ENCODE measurements around the gene ZNF839.

The ZNF839 gene

DNA sequence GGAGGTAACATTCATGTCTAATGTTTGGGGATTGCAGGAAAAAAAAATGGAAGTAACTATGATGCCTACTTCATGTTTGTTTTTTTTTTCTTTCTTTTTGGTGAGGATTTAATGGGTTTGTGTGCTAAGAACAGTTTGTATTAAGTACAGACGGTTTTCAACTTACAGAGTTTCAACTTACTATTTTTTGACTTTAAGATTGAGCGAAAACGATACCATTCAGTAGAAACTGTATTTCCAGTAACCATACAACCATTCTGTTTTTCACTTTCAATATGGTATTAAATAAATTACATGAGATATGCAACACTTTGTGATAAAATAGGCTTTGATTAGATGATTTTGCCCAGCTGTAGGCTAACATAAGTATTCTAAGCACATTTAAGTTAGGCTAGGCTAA, 53.6 kb downstream of the ZNF839 start:
- no peak overlapping the region for H3K4me3 ChIP-seq (ENCODE audit: low read depth, low read length)
- no peaks in the 10 kb centered on the region for H3K4me1 ChIP-seq (ENCODE audit: control insufficient read depth, insufficient read depth, low read length)
- no peaks in the 10 kb centered on the region for H3K9me3 ChIP-seq (ENCODE audit: control insufficient read depth, insufficient read depth, low read depth, low read length)
- TF ChIP-seq ZNF677 (tag by site-specific recombination; IDR thresholded peaks at IDR 0.05) (0 out of 2 replicates have a peak, but pooled peaks have one; percentile 18), GLI2 (tag by site-specific recombination; IDR thresholded peaks at IDR 0.05; ENCODE audit: borderline replicate concordance, low read depth) (no peak)
- TF ChIP-seq, protein P1, sequence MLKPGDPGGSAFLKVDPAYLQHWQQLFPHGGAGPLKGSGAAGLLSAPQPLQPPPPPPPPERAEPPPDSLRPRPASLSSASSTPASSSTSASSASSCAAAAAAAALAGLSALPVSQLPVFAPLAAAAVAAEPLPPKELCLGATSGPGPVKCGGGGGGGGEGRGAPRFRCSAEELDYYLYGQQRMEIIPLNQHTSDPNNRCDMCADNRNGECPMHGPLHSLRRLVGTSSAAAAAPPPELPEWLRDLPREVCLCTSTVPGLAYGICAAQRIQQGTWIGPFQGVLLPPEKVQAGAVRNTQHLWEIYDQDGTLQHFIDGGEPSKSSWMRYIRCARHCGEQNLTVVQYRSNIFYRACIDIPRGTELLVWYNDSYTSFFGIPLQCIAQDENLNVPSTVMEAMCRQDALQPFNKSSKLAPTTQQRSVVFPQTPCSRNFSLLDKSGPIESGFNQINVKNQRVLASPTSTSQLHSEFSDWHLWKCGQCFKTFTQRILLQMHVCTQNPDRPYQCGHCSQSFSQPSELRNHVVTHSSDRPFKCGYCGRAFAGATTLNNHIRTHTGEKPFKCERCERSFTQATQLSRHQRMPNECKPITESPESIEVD (tag by site-specific recombination; IDR thresholded peaks at IDR 0.05): no peak
- no peak overlapping the region for H3K27ac ChIP-seq (ENCODE audit: extremely low read depth, low read depth, low read length)
- H3K36me3 ChIP-seq (ENCODE audit: control insufficient read depth in 2 of 2, insufficient read depth in 1 of 2, low read length in 2 of 2): peaks cover 0 to 16% of the 10 kb centered on the region in 2 experiments; a peak in 2 of 3 replicates
- ChIA-PET POLR2A (no interaction called here), CTCF (no interaction called here)

DNA sequence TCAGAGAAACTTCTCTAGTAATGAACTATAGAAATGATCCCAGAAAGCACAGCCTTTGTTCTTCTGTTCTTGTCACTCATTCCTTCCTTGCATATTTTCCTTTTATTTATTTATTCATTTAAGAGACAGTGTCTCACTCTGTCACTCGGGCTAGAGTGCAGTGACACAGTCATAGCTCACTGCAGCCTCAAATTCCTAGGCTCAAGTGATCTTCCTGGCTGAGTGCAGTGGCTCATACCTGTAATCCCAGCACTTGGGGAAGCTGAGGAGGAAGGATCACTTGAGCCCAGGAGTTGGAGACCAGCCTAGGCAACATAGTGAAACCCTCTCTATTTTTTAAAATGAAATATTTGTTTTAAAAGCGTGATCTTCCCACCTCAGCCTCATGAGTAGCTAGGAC, 54.7 kb downstream of the ZNF839 start:
- H3K36me3 ChIP-seq (ENCODE audit: control insufficient read depth in 2 of 2, insufficient read depth in 1 of 2, low read length in 2 of 2): peaks cover 0 to 21% of the 10 kb centered on the region in 2 experiments; a peak in 2 of 3 replicates
- H3K4me3 ChIP-seq (ENCODE audit: low read depth, low read length): no peak overlapping the region
- TF ChIP-seq ZNF48 (tag by site-specific recombination; IDR thresholded peaks at IDR 0.05) (no peak), ZNF776 (tag by site-specific recombination; IDR thresholded peaks at IDR 0.05; ENCODE audit: borderline replicate concordance) (no peak), OSR2 (tag by site-specific recombination; IDR thresholded peaks at IDR 0.05) (no peak), WT1 (tag by site-specific recombination; IDR thresholded peaks at IDR 0.05) (no peak), MZF1 (tag by site-specific recombination; IDR thresholded peaks at IDR 0.05; ENCODE audit: borderline replicate concordance) (no peak), ZSCAN30 (tag by site-specific recombination; IDR thresholded peaks at IDR 0.05) (no peak), ZNF660 (tag by site-specific recombination; IDR thresholded peaks at IDR 0.05) (no peak), ZNF341 (tag by site-specific recombination; IDR thresholded peaks at IDR 0.05; ENCODE audit: low read depth) (no peak), OVOL3 (tag by site-specific recombination; IDR thresholded peaks at IDR 0.05) (no peak), ZNF2 (tag by site-specific recombination; IDR thresholded peaks at IDR 0.05) (no peak), ZNF114 (tag by site-specific recombination; IDR thresholded peaks at IDR 0.05) (no peak), ZNF121 (tag by site-specific recombination; IDR thresholded peaks at IDR 0.05) (no peak), ZSCAN23 (tag by site-specific recombination; IDR thresholded peaks at IDR 0.05) (no peak)
- TF ChIP-seq, protein P2, sequence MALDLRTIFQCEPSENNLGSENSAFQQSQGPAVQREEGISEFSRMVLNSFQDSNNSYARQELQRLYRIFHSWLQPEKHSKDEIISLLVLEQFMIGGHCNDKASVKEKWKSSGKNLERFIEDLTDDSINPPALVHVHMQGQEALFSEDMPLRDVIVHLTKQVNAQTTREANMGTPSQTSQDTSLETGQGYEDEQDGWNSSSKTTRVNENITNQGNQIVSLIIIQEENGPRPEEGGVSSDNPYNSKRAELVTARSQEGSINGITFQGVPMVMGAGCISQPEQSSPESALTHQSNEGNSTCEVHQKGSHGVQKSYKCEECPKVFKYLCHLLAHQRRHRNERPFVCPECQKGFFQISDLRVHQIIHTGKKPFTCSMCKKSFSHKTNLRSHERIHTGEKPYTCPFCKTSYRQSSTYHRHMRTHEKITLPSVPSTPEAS (tag by site-specific recombination; IDR thresholded peaks at IDR 0.05): no peak
- TF ChIP-seq, protein P3, sequence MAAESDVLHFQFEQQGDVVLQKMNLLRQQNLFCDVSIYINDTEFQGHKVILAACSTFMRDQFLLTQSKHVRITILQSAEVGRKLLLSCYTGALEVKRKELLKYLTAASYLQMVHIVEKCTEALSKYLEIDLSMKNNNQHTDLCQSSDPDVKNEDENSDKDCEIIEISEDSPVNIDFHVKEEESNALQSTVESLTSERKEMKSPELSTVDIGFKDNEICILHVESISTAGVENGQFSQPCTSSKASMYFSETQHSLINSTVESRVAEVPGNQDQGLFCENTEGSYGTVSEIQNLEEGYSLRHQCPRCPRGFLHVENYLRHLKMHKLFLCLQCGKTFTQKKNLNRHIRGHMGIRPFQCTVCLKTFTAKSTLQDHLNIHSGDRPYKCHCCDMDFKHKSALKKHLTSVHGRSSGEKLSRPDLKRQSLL (tag by site-specific recombination; IDR thresholded peaks at IDR 0.05): no peak
- TF ChIP-seq, protein P4, sequence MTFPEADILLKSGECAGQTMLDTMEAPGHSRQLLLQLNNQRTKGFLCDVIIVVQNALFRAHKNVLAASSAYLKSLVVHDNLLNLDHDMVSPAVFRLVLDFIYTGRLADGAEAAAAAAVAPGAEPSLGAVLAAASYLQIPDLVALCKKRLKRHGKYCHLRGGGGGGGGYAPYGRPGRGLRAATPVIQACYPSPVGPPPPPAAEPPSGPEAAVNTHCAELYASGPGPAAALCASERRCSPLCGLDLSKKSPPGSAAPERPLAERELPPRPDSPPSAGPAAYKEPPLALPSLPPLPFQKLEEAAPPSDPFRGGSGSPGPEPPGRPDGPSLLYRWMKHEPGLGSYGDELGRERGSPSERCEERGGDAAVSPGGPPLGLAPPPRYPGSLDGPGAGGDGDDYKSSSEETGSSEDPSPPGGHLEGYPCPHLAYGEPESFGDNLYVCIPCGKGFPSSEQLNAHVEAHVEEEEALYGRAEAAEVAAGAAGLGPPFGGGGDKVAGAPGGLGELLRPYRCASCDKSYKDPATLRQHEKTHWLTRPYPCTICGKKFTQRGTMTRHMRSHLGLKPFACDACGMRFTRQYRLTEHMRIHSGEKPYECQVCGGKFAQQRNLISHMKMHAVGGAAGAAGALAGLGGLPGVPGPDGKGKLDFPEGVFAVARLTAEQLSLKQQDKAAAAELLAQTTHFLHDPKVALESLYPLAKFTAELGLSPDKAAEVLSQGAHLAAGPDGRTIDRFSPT (tag by site-specific recombination; IDR thresholded peaks at IDR 0.05): no peak
- TF ChIP-seq, protein P5, sequence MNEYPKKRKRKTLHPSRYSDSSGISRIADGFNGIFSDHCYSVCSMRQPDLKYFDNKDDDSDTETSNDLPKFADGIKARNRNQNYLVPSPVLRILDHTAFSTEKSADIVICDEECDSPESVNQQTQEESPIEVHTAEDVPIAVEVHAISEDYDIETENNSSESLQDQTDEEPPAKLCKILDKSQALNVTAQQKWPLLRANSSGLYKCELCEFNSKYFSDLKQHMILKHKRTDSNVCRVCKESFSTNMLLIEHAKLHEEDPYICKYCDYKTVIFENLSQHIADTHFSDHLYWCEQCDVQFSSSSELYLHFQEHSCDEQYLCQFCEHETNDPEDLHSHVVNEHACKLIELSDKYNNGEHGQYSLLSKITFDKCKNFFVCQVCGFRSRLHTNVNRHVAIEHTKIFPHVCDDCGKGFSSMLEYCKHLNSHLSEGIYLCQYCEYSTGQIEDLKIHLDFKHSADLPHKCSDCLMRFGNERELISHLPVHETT (tag by site-specific recombination; IDR thresholded peaks at IDR 0.05): no peak
- H3K9me3 ChIP-seq (ENCODE audit: control insufficient read depth, insufficient read depth, low read depth, low read length): no peaks in the 10 kb centered on the region
- ChIA-PET POLR2A (no interaction called here), CTCF (interaction anchor here (0.7 kb wide), 2 partner anchors 298 to 304 kb away, joined by 4 to 5 read pairs; no protein-coding TSS in a partner anchor)
- no peak overlapping the region for H3K27ac ChIP-seq (ENCODE audit: extremely low read depth, low read depth, low read length)
- no peaks in the 10 kb centered on the region for H3K4me1 ChIP-seq (ENCODE audit: control insufficient read depth, insufficient read depth, low read length)
